Smooth muscle cell of the brain vasculature (primary cell): ENCODE measurements around the gene NTN3.
"Not testable (repeated sequence)": the region's sequence is repeated elsewhere in the genome, so short reads cannot be mapped to it uniquely, and the experiment has no call there.

Experiments
- DNase-seq: peaks from one replicate; pipeline ENCODE4 v3.0.0-alpha.2; 2012; ENCODE audit warnings: low read depth, low spot score

NTN3 gene

DNA sequence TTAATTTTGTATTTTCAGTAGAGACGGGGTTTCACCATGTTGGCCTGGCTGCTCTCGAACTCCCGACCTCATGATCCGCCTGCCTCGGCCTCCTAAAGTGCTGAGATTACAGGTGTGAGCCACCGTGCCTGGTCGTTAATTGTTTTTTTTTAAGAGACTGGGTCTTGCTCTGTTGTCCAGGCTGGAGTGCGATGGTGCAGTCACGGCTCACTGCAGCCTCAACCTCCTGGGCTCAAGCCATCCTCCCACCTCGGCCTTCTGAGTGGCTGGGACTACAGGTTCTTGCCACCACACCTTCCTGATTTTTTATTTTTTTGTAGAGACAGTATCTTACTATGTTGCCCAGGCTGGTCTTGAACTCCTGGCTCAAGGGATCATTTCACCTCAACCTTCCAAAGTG, 8.9 kb downstream of the NTN3 start:
- not testable (repeated sequence) for DNase-seq

DNA sequence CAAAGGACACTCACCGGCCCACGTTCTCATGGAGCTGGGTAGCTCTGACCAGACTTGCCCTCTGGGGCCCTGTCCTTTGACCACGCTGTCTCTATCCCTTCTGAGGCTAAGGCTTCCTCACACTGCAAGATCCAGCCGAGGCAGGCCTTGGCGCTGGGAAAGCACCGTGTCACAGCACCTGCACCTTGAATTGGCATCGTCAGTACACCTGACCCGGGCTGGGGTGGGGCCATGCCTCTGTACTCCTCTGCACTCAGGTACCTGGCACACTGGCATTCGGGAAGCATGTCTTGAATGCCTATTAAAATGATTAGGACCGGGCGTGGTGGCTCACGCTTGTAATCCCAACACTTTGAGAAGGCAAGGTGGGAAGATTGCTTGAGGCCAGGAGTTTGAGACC, 9.9 kb downstream of the NTN3 start:
- DNase-seq, result no peak

DNA sequence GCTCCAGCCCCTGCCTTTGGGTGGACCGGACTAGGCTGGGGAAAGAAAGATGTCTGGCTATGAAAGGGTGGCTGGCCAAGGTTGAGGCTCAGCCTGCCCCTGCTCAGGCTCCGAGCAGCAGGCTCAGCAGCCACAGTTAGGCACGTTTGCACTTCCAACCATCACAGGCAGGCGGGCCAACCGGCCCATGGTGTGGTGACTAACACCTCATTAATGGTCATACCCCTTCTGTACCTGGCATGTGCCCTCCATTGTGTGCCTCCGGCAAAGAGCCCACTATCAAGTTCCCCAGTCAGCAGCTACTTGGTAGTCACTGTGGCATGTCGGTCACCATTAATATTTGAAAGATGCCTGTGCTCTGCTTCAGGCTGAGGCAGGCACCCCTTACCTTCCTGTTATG, 10.6 kb downstream of the NTN3 start:
- no peak for DNase-seq

DNA sequence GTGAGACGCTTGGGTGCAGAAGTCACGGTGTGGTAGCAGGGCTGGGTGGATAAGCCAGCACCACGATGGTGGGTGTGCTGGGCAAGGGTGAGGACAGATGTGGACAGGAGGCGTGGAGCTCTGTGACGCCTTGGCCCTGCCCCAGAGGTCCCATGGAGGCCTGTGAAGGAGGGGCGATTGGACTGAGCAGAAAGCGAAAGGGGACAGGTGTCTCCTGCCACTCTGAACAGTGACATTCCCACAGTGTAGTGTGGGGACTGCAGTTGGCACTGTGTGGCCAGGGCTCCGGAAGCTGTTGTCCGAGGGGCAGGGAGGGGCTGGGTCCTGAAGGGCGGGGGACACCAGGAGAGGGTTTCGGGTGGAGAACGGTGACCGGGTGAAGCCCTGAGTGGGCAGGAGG, 11.2 kb downstream of the NTN3 start:
- no peak for DNase-seq

DNA sequence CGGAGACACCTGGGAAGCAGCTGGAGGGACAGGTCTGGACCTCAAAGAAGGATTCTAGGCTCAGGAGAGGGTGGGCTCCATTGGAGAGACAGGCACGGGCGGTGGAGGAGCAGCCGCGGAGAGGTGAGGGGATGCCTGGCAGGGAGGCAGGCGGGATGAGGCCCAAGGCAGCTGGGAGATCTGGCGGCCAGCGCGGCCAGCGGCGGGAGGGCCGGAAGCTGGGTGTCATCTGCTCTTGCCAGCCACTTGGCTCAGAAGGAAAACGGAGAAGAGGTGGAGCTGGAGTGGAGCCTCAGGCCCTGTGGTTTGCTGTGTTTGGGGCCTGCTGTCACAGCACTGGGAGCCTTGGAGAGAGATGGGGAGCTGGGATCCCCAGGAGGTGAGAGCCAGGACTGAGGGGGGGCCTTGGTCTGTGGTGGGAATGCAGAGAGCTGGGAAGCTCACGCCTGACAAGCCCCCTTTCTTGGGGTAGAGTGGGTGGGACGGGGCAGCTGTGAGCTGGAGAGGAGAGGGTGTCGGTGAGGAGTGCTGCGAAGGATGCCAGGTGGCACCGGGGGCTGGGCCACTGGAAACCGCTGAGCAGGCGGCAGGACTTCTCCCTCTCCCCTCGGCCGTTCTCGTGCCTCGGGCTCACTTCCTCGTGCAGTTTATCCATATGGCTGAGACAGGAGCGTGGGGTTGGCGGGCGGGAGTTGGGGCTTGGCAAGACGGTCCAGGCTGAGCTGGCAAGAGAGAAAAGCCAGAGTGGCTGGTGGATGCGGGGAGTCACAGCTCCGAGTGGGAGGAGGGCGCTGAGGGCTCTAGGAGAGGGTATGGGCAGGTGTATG, 11.8 kb downstream of the NTN3 start:
- no peak for DNase-seq

DNA sequence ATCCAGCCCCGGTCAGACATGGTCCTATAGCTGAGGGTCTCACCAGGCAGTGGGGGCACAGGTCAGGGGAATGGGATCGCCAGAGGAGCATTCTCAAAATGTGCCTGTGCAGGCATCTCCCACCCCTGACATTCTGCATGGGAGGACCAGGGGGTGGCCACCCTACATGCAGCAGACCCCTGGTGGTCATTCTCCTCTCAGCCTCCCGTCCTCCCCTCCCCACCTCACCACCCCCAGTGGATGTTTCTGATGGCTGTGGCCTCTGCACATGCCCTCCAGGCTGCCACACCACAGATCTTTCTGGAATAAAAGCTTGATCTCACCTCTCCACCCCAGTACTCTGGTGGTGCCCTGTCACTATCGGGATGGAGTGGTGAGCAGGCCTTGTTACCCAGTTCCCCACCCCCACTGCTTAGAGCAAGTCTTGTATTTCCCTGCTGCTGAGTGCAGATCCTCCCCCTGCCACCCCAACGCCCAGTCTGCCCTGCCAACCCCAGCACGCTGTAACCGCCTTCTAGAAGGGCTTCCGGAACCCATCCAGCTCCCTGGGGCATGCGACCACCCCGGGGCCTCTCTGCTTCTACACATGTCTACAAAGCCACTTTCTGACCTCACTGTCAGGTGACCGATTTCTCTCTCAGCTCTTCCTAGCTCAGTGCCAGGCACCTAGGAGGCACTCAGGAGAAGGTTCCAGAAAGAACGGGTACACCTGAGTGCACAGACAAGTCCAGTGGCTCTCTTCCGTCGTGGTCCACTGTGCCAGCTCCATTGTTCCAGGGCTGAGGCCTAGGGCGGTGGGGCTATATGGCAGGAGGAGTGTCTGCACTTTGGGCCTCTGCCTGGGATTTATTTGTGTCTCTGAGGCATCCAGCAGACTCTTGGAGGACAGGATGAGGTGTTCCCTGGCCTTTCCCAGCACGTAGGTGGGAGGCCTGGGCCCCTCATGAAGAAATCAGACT, 13.1 kb downstream of the NTN3 start:
- DNase-seq, result no peak

DNA sequence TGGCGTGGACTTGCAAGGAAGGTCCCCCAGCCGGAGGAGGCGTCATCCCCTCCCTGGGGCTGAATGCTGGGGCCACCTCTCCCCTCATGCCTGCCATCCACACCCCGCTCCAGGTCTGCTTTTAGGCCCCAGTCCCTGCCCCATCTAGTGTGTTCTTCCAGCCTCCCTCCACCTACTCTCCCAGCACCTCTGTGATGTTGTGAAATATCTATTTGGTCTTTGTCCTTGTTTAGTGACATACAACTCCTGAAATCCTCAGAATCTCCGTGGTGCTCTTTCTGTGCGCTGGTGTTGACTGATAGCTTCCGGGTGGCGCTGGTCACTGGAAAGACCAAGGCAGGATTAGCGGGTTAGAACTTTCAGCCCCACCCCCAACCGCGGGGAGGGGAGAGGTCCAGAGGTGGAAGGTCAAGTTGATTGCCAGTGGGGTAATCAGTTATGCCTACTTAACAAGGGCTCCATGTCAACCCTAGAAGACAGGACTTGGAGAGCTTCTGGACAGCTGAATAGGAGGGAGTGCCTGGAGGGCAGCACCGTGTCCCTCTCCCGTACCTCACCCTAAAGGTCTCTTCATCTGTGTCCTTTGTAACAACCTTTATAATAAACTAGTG, 13.9 kb downstream of the NTN3 start:
- DNase-seq, result no peak

DNA sequence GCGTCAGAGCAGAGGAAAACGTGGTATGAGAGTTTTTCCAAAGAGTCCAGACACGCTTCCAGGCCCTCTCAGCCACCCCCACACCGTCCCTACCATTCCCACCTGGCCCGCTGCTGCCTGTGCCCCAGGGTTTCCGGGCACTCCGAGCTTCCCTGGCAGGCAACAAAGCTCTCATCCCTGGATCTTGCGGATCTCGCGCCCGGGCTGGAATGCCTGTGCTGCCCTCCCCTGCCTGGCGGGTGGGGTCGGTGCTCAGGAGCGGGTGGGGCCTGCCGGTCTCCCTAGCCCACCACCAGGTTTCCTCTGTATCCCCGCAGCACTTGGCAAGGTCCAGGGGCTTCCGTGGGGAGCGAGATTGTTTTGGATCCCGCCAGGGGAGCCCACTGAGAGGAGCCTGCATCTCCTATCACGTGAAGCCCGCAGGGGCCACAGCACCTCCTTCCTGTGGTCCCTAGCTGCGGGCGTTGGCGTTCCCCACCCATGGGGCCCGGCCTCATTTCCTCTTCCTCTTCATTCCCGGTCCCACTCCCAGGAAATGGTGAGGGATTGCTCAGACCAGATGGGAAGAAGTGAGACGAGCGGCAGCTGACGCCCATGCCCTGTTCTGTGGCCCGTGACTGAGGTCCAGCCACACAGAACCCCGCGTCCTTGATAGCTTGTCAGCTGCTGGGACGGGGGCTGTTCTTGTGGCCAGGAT, 14.9 kb downstream of the NTN3 start:
- DNase-seq, result no peak

DNA sequence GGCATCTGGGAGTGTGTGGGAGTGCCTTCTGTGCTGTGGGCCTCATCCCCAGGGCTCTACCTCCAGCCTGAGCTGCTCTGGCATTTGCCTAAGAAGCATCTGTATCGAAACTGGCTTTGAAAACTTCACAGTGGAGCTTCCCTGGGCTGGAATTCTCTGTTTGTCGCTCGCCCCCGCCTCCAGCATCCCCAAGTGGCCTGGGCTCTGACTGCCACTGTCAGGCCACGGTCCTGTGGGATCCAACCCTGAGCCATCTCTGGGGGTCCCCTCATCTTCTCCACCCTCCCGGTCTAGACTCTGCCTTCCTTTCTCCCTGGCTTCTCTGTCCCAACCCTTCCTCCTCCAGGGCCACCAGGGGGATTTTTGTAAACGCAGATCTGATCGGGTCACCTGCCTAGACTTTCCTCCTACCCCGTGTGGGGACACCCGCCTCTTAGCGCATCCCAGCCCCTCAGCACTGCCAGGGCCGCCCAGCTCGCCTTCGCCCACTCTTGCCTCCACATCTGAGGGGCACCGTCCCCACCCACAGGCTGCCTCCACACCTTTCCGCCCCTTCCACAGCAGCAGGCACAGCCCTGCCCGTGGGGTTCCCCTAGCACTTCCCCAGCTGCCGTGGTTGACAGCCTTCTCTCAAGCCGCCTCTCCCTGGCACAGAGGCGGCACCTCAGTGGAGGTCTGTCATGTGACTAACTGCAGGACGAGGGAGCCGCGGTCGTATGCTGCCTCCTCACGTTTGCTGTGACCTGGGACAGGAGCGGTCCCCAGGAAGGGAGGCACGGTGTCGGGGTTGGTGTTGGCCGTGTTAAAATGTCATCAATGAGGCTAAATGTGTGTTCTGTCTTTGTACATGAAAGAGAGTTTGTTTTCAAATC, 15.8 kb downstream of the NTN3 start:
- no peak for DNase-seq

DNA sequence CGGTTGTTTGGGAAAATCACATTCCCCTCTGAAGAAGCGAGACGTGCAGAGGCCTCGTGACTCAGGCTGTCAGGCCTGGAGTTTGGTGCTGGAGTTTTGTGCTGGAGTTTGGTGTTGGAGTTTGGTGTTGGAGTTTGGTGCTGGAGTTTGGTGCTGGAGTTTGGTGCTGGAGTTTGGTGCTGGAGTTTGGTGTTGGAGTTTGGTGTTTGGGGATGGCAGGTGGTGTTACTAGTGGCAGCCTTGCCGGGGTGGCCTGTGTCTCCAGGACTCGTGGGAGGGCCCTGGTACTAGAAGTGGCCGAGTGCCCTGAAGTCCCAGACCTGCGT, 16.4 kb downstream of the NTN3 start:
- no peak for DNase-seq

DNA sequence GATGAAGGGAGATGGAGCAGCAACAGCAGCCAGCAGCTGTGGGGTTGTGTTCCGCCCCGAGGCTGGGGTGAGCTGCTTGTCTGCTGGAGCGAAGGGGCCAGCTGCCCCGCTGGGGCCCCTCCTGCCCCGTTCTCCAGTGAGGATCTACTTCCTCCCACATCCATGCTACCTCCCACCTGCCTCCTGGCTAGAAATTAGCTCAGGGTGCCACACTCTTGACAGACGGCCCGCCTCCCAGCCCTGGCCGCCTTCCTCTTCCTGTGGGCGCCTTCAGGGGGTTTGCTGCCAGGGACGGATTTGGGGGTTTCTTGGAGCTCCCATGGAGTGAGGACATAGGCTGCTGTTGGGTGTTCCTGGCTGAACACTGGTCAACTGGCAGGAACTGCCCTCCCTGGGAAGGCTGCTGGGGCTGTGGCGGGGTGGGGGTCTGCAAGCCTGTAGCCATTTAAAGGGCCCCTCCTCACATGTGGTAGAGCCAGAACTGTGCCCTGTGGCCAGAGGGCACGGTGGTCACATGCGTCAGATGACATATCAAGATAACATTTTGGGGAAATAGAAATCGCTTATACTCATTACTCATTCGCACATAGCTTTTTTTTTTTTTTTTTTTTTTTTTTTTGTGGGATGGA, 16.9 kb downstream of the NTN3 start:
- DNase-seq, result no peak

DNA sequence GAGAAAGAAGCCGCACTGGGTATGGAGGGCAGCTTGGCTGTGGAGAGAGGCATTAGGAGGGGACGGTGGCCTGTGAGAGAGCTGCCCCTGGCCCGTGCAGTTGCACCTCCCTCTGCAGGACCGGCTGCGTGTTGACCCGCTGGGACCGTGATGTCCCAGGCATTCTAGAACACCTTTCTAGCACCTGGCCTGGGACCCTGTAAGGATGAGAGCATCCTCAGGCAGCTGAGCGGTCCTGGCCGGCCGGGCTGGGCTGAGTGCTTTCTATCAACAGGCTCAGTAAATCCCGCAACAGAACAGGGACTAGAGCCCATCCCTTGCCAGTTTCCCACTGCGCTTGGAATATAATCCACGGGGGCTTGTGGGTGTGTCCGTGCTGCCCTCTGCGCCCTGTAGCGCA, 18.5 kb downstream of the NTN3 start:
- DNase-seq, result no peak

DNA sequence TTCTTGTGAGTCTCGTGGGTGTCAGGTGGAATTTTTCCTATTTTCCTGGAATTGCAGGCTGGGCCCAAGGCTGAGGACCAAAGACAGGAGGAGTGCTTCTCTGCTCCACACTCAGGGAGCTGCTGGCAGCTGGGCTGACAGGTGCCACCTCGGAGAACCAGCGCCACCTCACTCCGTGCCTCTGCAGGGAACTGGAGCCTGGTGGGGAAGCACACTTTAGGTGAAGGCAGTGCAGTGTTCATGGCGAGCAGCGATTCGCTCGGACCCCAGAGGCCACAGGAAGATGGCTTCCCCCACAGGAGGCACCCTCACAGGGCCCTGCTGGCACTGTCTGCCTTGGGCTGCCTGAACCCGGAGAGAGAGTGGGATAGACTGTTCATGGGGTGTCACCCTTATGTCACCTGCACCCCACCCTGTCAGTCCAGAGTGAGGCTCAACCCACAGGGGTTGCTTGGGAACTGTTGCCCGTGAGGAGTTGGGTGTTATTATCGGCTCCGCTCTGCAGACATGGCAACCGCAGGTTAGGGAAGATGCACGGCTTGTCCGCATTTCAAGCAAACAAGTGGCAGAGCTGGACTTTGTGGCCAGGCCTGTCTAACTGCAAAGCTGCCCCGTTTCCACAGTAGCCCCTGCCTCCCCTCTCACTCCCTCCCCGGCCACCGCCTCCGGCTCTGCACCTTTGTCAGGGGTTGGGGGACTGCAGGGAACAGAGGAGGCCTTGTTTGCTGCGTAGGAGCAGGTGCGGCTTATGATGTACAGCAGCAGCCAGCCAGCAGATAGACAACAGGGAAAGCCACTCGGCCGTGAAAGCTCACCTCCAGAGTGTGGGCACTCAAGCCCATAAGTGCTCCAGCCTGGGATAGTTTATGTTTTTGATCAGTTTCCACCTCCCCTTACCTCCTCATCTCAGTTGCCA, 19.4 kb downstream of the NTN3 start:
- no peak for DNase-seq

DNA sequence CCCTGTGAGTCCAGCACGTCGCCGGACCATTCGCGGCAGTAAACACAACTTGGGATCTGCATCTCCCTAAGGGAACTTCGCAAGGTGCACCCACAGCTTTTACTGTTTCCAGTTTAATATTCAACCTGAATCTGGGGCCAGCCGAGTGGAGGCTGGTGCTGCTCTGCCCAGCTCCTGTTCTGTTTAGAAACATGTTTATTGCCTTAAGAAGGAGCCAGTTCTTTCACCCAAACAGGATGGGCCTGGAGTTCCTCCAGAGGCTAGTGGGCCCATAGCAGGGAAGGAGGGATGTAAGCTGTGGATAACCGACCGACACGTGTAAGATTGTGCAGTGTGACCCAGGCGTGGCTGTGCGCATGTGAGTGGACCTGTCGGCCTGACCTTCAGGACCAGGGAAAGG, 21.2 kb downstream of the NTN3 start:
- no peak for DNase-seq

DNA sequence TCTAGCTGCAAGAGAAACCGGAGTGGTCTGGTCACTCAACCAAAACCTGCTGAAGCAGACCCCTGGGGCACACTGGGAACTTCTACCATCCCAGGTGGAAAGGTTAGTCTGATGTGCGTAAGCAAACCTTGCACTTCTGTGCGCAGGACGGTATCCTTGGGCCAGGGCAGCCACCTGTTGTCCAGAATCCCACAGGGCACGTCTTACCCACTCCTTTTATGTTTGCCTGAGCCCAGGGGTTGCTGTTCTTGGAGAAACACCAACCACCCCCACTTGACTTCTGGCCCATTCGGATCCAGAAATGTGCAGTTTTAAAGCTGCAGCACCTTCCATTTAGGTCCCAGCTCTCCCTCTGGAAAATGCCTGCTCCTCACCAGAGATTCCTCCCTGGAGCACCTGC, 22.5 kb downstream of the NTN3 start:
- no peak for DNase-seq

DNA sequence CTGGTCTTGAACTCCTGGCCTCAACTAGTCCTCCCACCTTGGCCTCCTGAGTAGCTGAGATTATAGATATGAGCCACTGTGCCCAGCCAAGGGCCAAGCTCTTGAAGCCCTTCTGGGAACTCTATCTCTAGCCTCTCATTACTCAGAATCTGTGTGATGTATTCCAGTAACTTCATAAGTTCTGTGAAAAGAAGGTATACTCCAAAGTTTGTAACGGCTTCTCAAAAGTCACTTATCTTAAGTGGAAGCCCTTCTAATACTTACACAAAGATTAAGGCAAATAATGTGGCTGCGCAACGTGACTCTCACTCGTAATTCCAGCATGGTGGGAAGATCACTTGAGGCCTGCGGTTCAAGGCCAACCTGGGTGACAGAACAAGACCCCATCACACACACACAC, 23.5 kb downstream of the NTN3 start:
- no peak for DNase-seq

DNA sequence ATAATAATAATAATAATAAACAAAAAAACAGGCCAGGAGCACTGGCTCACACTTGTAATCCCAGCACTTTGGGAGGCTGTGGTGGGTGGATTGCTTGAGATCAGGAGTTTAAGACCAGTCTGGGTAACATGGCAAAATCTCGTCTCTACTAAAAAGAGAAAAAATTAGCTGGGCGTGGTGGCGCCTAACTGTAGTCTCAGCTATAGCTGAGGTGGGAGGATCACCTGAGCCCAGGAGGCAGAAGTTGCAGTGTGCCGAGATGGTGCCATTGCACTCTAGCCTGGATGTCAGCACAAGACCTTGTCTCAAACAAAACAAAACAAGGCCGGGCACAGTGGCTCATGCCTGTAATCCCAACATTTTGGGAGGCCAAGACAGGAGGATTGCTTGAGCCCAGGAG, 23.9 kb downstream of the NTN3 start:
- DNase-seq, result no peak

DNA sequence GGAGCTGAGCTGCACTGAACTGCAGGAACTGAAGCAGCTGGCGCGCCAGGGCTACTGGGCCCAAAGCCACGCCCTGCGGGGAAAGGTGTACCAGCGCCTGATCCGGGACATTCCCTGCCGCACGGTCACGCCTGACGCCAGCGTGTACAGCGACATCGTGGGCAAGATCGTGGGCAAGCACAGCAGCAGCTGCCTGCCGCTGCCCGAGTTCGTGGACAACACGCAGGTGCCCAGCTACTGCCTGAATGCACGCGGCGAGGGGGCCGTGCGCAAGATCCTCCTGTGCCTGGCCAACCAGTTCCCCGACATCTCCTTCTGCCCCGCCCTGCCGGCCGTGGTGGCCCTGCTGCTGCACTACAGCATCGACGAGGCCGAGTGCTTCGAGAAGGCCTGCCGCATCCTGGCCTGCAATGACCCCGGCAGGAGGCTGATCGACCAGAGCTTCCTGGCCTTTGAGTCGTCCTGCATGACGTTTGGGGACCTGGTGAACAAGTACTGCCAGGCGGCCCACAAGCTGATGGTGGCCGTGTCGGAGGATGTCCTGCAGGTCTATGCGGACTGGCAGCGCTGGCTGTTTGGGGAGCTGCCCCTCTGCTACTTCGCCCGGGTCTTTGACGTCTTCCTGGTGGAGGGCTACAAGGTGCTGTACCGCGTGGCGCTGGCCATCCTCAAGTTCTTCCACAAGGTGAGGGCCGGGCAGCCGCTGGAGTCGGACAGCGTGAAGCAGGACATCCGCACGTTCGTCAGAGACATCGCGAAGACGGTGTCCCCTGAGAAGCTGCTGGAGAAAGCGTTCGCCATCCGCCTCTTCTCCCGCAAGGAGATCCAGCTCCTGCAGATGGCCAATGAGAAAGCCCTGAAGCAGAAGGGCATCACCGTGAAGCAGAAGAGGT, 25.4 kb downstream of the NTN3 start:
- DNase-seq, result no peak
